Islet precursor cell (in vitro differentiated cells): ENCODE data around the gene PIAS4.
"Not testable (repeated sequence)": the region's sequence is repeated elsewhere in the genome, so short reads cannot be mapped to it uniquely, and the experiment has no call there.

Source experiments
- DNase-seq: peaks from one replicate; pipeline ENCODE4 v3.0.0-alpha.2; 2018

Gene PIAS4, protein sequence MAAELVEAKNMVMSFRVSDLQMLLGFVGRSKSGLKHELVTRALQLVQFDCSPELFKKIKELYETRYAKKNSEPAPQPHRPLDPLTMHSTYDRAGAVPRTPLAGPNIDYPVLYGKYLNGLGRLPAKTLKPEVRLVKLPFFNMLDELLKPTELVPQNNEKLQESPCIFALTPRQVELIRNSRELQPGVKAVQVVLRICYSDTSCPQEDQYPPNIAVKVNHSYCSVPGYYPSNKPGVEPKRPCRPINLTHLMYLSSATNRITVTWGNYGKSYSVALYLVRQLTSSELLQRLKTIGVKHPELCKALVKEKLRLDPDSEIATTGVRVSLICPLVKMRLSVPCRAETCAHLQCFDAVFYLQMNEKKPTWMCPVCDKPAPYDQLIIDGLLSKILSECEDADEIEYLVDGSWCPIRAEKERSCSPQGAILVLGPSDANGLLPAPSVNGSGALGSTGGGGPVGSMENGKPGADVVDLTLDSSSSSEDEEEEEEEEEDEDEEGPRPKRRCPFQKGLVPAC

DNA sequence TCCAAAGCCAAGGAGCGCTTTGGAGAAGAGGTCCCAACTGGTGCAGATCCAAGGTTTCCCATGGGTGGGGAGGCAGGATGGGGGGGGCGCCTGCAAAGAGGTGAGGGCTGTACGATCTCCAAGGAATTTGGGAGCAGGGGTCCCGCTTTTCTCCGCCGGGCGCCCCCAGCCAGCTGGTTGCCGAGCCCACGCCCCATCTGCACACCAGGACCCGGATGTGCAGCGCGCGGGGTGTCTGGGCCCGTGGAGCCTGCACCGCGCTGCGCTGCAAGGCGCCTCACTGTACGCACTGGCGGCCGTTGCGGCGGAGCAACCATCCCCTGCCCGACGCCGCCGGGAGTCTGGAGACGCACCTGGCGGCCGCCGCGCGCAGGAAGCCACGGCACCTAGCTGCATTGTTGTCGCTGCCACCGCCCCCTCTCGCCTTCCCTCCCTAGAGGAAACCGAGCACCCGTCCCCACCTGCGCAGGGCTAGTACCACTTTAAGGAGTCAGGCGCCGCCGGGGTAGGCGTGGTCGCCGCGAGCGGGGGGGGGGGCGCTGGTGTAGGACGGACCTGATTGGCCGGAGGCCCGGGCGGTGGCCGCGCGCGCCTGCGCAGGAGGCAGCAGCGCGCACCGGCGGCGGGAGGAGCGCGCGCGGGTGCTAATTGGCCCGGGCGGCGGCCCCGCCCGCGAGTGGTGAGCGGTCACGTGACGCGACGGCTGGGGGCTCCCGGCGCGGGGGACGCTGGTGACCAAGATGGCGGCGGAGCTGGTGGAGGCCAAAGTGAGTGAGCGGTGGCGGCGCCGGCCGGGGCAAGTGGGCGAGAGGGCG lies at the start of gene PIAS4:
Gene PIAS4, plus strand, starts transcription at position 716 of the 815 bp plus-strand sequence. Its CDS starts 25 bp downstream, at position 741.
- DNase-seq = peak; percentile 98

DNA sequence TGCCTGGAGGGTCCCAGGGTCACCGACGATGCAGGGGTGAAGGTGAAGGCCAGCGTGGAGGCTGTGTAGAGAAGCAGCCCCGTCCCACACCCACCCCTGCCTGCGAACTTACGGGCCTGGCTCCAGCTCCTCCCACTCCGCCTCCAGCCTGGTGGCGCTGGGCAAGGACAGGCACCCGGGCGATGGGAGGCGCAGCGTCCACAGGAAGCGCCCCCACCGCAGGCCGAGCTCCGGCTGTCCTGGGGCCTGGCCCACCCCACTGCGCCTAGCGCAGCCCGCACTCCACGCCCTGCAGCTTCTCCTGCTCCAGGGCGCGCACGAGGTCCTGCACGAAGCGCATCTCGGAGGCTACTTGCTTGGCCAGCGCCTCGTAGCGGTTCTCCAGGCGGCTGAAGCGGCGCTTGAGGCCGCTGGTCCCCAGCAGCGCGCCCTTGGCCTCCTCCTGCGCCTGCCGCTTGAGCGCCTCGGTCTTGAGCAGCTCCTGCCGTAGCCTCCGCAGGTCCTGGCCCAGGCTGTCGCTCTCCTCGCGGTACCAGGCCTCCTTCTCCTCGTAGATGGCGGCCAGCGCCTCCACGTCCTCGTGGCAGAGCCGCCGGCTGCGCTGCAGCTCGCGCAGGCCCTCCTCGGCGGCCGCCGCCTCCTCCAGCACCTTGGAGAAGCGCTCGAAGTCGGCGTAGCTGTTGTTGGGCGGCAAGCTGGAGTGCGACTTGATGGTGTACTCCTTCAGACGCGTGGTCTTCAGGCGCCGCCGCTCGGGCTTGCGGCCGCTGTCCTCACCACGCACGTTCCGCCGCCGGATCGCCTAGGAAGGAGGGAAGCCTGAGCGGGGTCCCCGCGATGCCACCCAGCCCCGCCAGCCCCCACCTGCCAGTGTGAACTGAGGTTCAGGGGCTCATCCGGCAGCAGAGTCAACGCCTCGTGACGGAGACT lies 48.4 kb upstream of the PIAS4 start:
- no peak for DNase-seq

DNA sequence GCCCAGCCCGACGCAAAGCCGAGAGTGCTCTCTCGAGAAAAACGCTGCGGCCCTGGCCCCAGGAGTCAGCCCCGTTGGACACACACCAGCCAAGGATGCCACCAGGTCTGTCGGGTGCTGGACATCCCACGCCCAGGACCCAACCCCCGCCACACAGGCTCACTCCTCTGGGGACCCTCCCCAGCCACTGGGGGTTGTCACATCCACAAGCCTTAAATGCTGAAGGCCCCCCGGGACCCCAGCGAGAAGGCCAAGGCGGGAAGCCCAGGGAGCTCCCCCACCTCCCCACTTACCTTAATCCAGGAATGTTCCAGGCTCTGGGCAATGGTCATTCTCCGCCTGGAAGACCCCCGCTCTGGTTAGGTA lies 47.8 kb upstream of the PIAS4 start:
- no peak for DNase-seq

DNA sequence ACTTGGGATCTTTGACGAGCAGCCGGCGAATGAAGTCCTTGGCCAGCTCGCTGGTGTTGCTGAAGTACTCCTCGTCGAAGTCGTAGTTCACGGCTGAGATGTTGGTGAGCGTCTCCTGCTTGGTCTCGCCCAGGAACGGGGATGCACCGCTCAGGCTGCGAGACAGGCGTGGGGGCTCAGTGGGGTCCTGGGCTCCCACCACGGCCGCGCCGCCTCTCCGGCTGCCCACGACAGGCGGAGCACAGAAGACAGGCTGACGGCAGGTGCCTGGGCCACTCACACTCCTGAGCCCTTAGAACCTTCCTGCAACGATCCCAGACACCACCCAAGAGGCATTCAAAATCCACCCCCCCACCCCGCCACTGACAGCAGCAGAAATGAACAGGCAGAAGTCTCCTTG lies 46.5 kb upstream of the PIAS4 start:
- no peak for DNase-seq

DNA sequence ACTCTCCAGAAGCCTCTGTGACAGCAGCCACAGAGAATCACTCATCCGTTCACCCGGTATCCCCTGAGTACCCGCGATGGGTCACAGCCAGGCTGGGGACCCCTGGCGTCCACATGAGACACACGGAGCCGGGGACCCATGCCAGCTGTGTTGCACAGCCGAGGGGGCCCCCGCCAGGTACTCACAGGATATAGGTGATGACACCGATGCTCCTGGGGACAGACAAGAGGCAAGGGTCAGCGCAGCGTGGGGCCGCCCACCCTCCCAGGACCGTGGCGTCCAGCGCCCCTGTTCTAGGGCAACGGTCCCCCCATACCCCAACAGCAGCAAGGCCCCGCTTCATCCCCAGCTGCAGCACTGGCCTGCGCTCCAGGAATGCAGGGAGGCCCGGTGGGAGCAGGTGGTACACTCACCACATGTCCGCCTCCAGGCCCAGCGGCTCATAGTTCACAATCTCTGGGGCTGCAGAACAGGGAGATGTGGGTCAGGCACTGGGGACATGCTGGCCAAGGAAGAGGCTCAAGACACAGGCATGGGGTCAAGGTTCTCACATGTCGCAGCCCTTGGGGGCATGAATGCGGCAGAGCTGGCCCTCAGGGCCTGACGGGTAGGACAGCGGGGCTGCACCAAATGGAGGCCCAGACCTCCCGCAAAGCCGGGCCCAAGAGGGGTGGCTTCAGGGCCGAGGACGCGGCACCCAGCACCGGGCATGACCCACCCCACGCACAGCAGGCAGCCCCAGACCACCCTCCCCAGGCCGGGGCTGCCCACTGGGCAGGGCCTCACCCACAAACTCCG lies 43.9 kb upstream of the PIAS4 start:
- DNase-seq = no peak

DNA sequence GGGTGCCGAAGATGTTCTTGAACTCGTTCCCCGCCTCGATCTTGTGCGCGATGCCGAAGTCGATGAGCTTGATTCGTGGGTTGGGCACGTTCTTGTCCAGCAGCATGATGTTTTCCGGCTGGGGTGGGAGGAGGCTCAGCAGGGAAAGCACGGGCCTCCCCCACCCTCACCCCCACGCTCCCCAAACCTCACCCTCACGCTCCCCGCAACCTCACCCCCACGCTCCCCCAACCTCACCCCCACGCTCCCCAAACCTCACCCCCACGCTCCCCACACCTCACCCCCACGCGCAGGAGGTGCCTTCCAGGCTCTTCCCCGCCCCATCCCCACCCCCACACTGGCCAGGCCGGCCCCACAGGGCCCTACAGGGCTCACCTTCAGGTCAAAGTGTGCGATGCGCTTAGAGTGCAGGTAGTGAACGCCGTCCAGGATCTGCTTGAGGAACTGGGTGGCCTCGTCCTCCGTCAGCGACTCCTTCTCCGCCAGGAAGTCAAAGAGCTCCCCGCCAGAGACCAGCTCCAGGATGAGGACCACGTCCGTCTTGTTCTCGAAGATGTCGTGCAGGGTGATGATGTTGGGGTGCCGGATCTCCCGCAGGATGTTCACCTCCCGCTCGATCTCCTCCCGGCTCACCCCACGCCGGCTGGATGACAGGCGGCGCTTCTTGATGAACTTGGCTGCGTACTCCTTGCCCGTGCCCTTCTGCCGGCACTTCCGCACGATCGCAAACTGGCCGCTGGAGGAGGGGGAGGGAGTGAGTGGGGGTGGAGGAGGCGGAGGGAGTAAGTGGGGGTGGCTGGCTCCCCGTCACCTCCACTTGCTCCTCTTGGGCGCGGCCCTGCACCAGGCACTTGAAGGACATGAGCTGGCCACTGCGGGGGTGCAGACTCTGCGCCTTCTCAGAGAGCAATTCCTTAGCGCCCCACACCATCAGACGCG lies 43.0 kb upstream of the PIAS4 start:
- DNase-seq = no peak

DNA sequence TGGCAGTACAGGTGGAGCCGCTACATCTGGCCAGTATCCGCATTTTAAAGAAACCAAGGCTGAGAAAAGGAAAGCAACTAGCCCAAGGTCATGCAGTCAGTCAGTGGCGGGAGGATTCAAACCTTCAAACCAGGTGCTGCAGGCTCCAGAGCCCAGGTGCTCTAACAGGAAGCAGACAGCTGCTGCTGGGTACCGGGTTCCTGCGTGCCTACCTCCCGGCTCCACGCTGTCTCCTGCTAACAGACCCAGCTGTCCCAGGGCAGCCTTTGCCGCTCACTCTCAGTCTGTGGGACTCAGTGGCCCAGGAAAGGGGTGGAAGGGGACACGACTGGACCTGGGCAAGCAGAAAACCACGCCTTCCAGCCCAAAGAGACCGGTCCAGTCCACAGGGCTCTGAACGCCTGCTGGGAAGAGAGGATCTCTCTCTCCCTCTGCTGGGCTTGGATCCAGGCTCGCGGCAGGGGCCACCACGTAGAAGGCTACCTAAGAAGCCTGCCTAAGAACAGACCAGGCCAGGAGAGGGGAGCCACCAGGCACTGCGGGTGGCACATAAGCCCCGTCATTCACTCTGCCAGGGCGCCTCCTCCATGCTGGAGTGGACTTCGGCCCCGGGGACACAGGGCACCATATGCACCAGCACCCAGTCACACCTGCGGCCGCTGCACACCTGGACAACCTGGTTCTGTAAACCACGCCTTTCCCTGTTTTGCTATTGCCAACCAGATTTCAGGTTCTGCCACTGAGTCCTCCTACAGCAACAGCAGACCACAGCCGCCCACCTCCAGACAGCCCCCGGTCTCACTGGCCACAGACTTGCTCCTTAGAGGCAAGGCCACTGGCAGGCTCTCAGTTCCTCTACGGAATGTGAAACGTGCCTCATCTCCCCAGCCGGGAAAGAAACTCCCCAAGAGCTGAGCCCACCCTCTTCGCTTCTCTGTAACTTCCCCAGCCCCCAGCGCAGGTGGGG lies 41.2 kb upstream of the PIAS4 start:
- no peak for DNase-seq

DNA sequence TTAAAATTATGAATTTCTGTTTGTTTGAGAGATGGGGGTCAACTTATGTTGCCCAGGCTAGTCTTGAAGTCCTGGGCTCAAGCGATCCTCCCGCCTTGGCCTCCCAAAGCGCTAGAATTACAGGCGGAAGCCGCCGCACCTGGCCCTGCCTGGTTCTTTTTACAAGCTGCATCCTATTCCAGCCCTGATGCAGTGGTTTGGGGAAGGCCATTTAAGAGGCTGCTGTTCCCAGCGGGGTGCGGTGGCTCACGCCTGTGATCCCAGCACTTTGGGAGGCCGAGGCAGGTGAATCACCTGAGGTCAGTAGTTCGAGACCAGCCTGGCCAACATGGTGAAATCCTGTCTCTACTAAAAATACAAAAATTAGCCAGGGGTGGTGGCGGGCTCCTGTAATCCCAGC lies 39.6 kb upstream of the PIAS4 start:
- DNase-seq = not testable (repeated sequence)

DNA sequence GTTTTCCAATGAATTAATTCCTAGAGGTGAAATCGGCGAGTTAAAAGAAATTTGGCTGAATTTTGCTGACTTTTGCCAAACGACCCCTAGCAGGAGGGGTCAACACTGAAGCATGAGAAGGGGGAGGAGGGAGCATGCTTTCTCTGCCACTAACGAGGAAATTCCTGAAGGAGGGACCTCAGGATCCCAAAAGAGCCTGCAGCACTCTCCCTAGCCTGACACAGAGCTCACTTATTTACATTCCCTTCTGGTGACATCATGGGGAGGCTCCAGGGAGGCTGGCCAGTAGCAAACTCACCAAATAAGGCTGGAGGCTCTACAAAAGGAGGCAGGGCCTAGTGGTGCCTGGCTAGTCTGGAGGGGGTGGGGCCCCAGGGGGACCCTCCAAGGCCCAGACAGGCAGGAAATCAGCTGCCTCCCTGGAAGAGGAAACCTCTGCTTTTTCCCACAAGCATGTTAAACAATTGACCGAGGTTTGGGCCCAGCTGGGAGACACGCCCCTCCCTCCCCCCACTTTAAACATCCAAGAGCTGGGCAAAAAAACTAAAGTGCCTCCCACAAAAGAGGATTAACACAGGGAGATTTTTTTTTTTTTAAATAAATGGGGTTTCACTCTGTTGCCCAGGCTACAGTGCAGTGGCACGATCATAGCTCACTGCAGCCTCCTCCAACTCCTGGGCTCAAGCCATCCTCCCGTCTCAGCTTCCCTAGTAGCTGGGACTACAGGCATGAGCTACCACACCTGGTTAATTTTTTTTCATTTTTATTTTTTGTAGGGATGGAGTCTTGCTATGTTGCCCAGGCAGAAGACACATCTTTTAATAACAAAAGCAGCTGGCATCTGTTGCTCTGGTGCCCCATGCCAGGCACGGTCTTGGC lies 38.7 kb upstream of the PIAS4 start:
- peak; percentile 100 for DNase-seq

DNA sequence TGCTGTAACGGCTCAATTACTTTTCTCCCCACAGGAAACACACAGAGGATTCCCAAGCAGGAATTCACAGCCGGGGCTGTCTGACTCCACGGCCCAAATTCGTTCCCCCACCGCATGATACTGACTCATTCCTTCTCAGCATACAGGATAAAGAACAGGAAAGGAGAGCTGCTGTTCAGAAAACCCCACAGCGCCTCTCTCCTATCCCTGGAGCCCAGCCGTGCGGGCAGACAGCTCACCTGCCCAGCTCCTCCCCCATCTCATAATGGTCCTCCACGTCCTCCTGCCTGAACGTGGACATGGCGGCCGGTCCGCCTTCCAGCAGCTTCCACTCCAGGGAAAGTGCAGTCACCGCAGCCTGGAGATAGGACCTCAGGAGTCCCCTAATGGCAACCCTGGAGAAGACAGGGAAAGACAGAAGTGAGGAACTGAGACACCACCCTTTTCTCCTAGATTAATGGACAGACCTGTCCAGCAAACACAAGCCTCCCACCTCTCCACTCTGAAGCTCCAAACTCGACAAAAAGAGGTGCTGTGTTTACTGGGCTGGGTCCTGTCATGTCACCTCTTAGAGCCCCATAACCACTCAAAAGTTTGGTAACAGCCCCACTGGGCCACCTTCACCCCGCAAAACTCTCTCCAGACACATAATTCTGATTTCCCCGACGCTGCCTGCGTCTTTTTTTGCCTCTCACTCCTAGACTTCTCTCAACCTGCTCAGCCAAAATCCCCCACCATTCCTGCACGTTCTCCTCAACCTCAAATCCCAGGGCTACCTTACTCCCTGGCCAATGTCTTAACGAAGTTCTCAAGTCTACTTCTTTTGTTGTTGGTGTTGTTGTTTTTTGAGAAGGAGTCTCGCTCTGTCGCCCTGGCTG lies 37.9 kb upstream of the PIAS4 start:
- DNase-seq = peak; percentile 96

DNA sequence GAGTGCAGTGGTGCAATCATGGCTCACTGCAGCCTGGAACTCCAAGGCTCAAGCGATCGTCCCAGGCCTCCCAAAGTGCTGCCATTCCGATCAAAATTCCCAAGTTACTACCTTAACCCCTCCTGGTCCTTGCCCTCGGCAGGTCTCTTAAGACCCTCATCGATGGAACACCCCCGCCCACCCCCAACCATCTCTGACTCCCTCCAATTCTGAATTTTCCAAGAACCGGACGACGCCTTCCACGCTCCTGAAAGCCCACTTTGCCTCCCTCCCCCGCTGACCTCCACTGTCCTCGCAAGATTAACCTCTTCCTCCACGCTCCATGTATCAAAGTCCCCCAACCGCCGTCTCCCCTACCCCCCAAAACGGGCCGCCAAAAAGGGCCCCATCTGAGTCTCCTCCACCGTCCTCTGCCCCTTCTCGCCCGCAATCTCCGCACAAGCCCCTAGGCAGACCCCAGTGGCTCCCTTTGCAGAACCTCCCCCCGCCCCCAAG lies 37.2 kb upstream of the PIAS4 start:
- DNase-seq = no peak

DNA sequence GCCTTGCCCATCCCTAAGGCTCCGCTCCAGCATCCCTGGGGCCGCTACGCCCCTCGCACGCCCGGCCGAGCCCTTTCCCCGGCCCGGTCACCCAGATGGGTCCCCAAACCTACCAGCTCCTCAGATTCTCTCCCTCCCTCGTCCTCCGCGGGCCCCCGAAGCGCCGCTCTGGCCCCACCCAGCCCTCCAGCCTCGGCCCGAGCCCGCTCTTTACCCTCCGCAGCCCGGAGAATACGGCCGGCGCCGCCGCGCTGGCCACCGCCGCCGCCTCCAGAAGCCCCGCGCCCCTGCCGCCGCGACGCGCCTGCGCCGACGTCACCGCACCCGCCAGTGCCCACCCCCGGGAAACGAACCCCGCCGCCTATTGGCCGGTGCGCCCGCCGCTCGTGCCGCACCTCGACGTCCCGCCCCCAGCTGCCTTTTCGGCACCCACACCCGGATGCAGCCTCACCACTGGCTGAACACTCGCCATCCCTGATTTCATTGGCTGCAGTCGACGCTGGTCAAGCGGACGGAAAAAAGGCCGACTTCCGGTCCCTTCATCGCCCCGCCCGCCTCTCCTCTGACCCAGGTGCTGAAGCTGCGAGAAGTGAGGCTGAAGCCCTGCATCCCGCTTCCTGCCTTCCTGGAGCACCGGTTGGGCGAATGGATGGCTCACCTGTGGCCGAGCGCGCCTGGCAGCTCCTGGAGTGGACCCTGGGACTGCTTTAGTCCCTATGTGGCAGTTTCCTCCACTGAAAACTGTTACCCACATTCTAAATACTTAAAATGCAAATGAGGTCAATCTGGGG lies 36.5 kb upstream of the PIAS4 start, which contains the start of gene DAPK3:
Gene DAPK3, minus strand, starts transcription at position 292 of the 791 bp plus-strand sequence. CDS start 1,364 bp downstream, outside the sequence.
- DNase-seq = peak; percentile 100

DNA sequence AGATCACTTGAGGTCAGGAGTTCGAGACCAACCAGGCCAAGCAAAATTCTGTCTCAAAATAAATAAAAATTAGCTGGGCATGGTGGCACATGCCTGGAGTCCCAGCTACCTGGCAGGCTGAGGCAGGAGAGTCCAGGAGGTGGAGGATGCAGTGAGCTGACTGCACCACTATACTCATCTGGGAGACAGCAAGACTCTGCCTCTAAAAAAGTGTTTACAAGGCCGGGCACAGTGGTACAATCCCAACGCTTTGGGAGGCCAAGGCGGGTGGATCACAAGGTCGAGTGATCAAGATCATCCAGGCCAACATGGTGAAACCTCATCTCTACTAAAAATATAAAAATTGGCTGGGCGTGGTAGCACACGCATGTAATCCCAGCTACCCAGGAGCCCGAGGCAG lies 32.4 kb upstream of the PIAS4 start:
- no peak for DNase-seq

DNA sequence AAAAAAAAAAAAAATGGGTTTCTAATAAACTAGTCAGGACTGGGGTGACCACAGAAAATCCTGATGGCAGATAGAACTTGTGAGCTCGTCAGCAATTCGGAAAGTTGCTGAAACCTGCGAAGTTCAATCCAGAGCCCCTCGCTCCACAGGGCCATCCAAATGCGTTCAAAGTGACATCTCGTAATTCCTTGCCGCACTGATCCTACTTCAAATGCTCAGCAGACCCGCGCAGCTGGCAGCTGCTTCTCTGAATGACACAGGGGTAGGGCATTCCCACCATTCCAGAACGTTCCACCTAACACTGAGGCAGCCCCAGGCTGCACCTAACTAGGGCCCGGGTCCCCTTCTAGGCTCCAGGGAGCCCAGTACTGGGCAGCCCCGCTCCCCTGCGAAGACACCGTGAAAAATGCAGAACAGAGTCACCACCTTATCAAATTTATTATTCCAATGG lies 31.9 kb upstream of the PIAS4 start:
- no peak for DNase-seq

DNA sequence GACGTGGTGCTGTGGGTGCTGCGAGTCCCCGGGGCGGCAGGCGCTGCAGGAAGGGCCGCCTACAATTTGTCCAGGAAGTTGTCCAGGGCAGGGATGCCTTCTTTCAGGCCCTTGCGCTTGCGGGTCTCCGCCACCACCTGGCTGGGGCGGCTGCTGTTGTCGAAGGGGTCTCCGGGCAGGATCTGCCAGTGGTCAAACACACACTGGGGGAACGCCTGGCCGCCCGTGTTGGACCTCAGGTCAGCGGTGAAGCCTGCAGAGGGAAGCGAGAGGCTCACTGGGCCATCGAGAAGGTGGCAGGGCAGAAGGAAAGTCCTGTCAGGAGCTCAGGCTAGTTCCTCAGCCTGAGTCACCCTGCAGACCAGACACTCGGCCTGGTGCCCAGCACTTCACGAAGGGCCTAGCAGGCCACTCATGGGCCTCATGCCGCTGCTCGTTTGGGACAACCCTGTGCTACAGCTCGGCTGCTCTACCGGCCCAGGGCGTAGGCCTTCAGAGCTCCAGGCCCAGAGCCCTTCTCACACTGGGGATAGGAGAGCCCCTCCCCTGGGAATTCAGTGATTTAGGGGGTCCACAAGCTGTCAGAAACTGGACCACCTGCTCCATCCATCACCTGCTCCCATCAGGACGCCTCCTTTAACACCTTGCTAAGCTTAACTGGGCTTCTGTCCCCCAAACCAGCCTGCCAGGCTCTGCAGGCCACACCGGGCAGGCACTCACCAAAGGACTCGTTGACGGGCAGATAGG lies 30.9 kb upstream of the PIAS4 start:
- no peak for DNase-seq
